ENCODE measurements around the gene SNTB2. TPM values are rescaled to one million over a fixed set of nuclear protein-coding genes. Genes with fewer than 3 reads are reported as not detected.

SNTB2 gene
- total RNA-seq, 4 donors from 2014 or later, result 35.8 to 81.6 (median 57.8) TPM

- no peak for DNase-seq (ENCODE audit: low spot score in 2 of 2)
- no peak overlapping the region for H3K4me3 ChIP-seq
- H3K27me3 ChIP-seq, result no peaks in the 10 kb centered on the region
- H3K9me3 ChIP-seq, result no peaks in the 10 kb centered on the region
- WGBS, result 86% methylated on average over 10 of the region's 10 CpGs
- no peak for TF ChIP-seq POLR2A (IDR thresholded peaks at IDR 0.05)
- TF ChIP-seq POLR2AphosphoS5 (IDR thresholded peaks at IDR 0.05), result no peak
- no peak for TF ChIP-seq EP300 (IDR thresholded peaks at IDR 0.05)
- no peak for TF ChIP-seq CTCF (IDR thresholded peaks at IDR 0.05)
- peaks cover 94% of the 10 kb centered on the region for H3K36me3 ChIP-seq
- H3K27ac ChIP-seq, result no peak overlapping the region
- H3K4me1 ChIP-seq, result peaks cover under 1% of the 10 kb centered on the region
Observed at GRCh38 chr16:69318911-69319289, 131.9 kb downstream of the SNTB2 start.

- no peak for TF ChIP-seq POLR2A (IDR thresholded peaks at IDR 0.05)
- no peak for TF ChIP-seq EP300 (IDR thresholded peaks at IDR 0.05)
- no peak for TF ChIP-seq POLR2AphosphoS5 (IDR thresholded peaks at IDR 0.05)
- no peak for TF ChIP-seq CTCF (IDR thresholded peaks at IDR 0.05)
- DNase-seq (ENCODE audit: low spot score in 2 of 2), result no peak
- Histone ChIP-seq H3K27me3 (no peaks in the 10 kb centered on the region), H3K36me3 (peaks cover 99% of the 10 kb centered on the region), H3K4me3 (no peak overlapping the region), H3K27ac (no peak overlapping the region), H3K4me1 (peaks cover 5% of the 10 kb centered on the region), H3K9me3 (no peaks in the 10 kb centered on the region)
- 95% methylated on average over 7 of the region's 9 CpGs for WGBS
Observed at GRCh38 chr16:69319381-69319780, 132.4 kb downstream of the SNTB2 start.

- H3K36me3 ChIP-seq, result peaks cover 99% of the 10 kb centered on the region
- no peak for DNase-seq (ENCODE audit: low spot score in 2 of 2)
- no peaks in the 10 kb centered on the region for H3K9me3 ChIP-seq
- 91% methylated on average over 23 of the region's 30 CpGs for WGBS
- H3K4me1 ChIP-seq, result peaks cover 8% of the 10 kb centered on the region
- TF ChIP-seq POLR2A (IDR thresholded peaks at IDR 0.05), result no peak
- no peak overlapping the region for H3K27ac ChIP-seq
- no peaks in the 10 kb centered on the region for H3K27me3 ChIP-seq
- no peak overlapping the region for H3K4me3 ChIP-seq
Observed at GRCh38 chr16:69319826-69320739, 133.1 kb downstream of the SNTB2 start.

GRCh38 chr16:69320740-69321073, 133.7 kb downstream of the SNTB2 start:
- no peak overlapping the region for H3K27ac ChIP-seq
- H3K4me3 ChIP-seq, result no peak overlapping the region
- H3K36me3 ChIP-seq, result peaks cover 99% of the 10 kb centered on the region
- peaks cover 8% of the 10 kb centered on the region for H3K4me1 ChIP-seq
- TF ChIP-seq POLR2A (IDR thresholded peaks at IDR 0.05), result no peak
- no peak for TF ChIP-seq EP300 (IDR thresholded peaks at IDR 0.05)
- TF ChIP-seq CTCF (IDR thresholded peaks at IDR 0.05), result no peak
- TF ChIP-seq POLR2AphosphoS5 (IDR thresholded peaks at IDR 0.05), result no peak
- H3K27me3 ChIP-seq, result no peaks in the 10 kb centered on the region
- DNase-seq (ENCODE audit: low spot score in 2 of 2), result no peak
- 88% methylated on average over 12 of the region's 13 CpGs for WGBS
- H3K9me3 ChIP-seq, result no peaks in the 10 kb centered on the region

GRCh38 chr16:69321080-69321479, 134.1 kb downstream of the SNTB2 start:
- 94% methylated on average over 18 of the region's 22 CpGs for WGBS
- peaks cover 8% of the 10 kb centered on the region for H3K4me1 ChIP-seq

More at GRCh38 chr16:69321080-69321479, 134.1 kb downstream of the SNTB2 start:
- DNase-seq (ENCODE audit: low spot score in 2 of 2), result no peak
- TF ChIP-seq POLR2A (IDR thresholded peaks at IDR 0.05), result no peak
- TF ChIP-seq EP300 (IDR thresholded peaks at IDR 0.05), result no peak
- TF ChIP-seq CTCF (IDR thresholded peaks at IDR 0.05), result no peak
- no peak for TF ChIP-seq POLR2AphosphoS5 (IDR thresholded peaks at IDR 0.05)
- Histone ChIP-seq H3K36me3 (peaks cover 99% of the 10 kb centered on the region), H3K27ac (no peak overlapping the region), H3K9me3 (no peaks in the 10 kb centered on the region), H3K27me3 (no peaks in the 10 kb centered on the region), H3K4me3 (no peak overlapping the region)
